Keratinocyte (primary cell): Measurements from ENCODE around the gene CSTB.

Experiments
- EZH2 ChIP-seq: IDR thresholded peaks from one replicate; pipeline ENCODE4 v1.6.1; 2012; ENCODE audit warnings: inconsistent platforms, mild to moderate bottlenecking, low read length, moderate library complexity
- TF ChIP-seq, protein P1 (sequence below), 3 experiments: IDR thresholded peaks in 1 of 3; conservative IDR thresholded peaks in 1 of 3; optimal IDR thresholded peaks in 1 of 3; 2 replicates in 2 of 3; 3 replicates in 1 of 3; pipeline versions ENCODE3 to v1.5.1; 2011; ENCODE audit warnings: low read length in 3 of 3, mild to moderate bottlenecking in 3 of 3, moderate library complexity in 2 of 3, control low read depth in 1 of 3, inconsistent platforms in 1 of 3; ENCODE audit not compliant: insufficient read depth in 2 of 3; ENCODE audit errors: extremely low read depth in 1 of 3

DNA sequence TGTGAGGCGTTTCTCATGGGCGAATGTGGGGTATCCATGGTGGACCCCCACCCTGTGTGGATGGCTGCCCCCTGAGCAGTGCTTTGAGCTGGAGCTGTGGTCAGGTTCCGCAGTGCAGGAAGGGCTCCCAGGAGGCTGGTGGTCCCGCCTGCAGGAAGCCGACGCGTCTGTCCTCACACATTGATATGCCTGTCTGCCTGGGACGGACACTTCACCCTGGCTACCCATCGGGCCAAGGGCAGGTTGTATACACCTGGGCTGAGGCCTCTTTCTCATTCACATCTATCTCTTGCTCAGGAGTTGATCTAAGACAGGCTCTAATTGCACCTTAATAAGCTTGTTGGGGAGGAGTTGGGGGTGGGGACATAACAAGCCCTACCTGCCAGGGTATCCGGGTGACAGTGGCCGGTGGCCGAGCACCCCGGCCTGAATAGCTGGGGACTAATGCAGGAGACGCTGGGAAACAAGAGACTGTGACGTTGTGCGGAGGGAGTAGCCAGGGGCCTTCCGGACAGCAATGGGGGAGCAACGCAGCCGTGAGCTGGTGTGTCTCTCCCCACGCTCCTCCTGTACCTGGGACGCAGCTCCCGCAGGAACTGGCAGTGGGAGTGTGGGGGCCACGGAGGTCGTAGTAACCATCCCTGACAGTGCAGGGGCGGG, 35.5 kb downstream of the CSTB start:
- TF ChIP-seq, protein P1, sequence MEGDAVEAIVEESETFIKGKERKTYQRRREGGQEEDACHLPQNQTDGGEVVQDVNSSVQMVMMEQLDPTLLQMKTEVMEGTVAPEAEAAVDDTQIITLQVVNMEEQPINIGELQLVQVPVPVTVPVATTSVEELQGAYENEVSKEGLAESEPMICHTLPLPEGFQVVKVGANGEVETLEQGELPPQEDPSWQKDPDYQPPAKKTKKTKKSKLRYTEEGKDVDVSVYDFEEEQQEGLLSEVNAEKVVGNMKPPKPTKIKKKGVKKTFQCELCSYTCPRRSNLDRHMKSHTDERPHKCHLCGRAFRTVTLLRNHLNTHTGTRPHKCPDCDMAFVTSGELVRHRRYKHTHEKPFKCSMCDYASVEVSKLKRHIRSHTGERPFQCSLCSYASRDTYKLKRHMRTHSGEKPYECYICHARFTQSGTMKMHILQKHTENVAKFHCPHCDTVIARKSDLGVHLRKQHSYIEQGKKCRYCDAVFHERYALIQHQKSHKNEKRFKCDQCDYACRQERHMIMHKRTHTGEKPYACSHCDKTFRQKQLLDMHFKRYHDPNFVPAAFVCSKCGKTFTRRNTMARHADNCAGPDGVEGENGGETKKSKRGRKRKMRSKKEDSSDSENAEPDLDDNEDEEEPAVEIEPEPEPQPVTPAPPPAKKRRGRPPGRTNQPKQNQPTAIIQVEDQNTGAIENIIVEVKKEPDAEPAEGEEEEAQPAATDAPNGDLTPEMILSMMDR (optimal IDR thresholded peaks at IDR 0.05 in 1 of 3, IDR thresholded peaks at IDR 0.05 in 1 of 3, conservative IDR thresholded peaks at IDR 0.05 in 1 of 3; ENCODE audit: extremely low read depth in 1 of 3, insufficient read depth in 2 of 3, low read length in 3 of 3) = no peak
- TF ChIP-seq EZH2 = no peak
